Measurements from ENCODE around the gene LRFN4. TPM values are rescaled to one million over a fixed set of nuclear protein-coding genes. Genes with fewer than 3 reads are reported as not detected.
A peak's percentile ranks its signal among the peaks of the same experiment; 100 is the strongest.

LRFN4 gene
- total and polyA plus RNA-seq, 2 of the 8 experiments (the other 6 are each of a cell fraction or from before 2014, with no cell fraction given): 49.8 to 64.3 TPM

GRCh38 chr11:66868082-66868725, 11.3 kb downstream of the LRFN4 start:
- no peak overlapping the region for H4K5ac ChIP-seq (ENCODE audit: insufficient read length, low read depth, low read length)
- H3K9me3 ChIP-seq (ENCODE audit: insufficient read depth in 2 of 2, low read depth in 1 of 2, low read length in 1 of 2): no peaks in the 10 kb centered on the region
- H3K23ac ChIP-seq (ENCODE audit: insufficient read length): no peak overlapping the region
- H2BK20ac ChIP-seq (ENCODE audit: low read length): no peak overlapping the region
- peaks cover 0 to 12% (median 2%) of the 10 kb centered on the region in 4 experiments; a peak in 5 of 7 replicates for H3K4me1 ChIP-seq (replicated peaks in 1 of 4; ENCODE audit: control insufficient read depth in 3 of 4, insufficient read depth in 4 of 4, low read length in 3 of 4)
- no peak overlapping the region for H3K4me2 ChIP-seq (ENCODE audit: insufficient read depth in 1 of 2, low read depth in 2 of 2, low read length in 2 of 2)
- H3K36me3 ChIP-seq (ENCODE audit: control insufficient read depth in 2 of 4, insufficient read depth in 4 of 4, low read length in 3 of 4): peaks cover 0 to 2% (median 0%) of the 10 kb centered on the region in 4 experiments; a peak in 1 of 8 replicates
- DNase-seq (ENCODE audit: low read depth in 1 of 2, low spot score in 2 of 2): no peak
- H2AFZ ChIP-seq (ENCODE audit: low read length): no peak overlapping the region
- H4K20me1 ChIP-seq (replicated peaks in 1 of 2; ENCODE audit: control insufficient read depth in 1 of 2, insufficient read depth in 2 of 2, low read length in 2 of 2): peaks cover 0 to 2% of the 10 kb centered on the region in 2 experiments
- no peak overlapping the region for H3K27ac ChIP-seq (ENCODE audit: low read depth, low read length)
- H3K4ac ChIP-seq (replicated peaks; ENCODE audit: insufficient read length, low read depth, low read length): no peak overlapping the region
- H2AK5ac ChIP-seq (ENCODE audit: low read depth, low read length): no peak overlapping the region
- no peaks in the 10 kb centered on the region for H3K79me2 ChIP-seq (ENCODE audit: control insufficient read depth in 1 of 2, insufficient read depth in 2 of 2, low read length in 2 of 2)
- TF ChIP-seq POLR2A (IDR thresholded peaks at IDR 0.05; ENCODE audit: control extremely low read depth in 1 of 2, low read depth in 2 of 2, low read length in 2 of 2) (peak in 1 of 2 experiments; percentile 42; a peak in 1 of 3 replicates), SP1 (IDR thresholded peaks at IDR 0.05; ENCODE audit: low read depth, low read length) (no peak)
- no peaks in the 10 kb centered on the region for H3K79me1 ChIP-seq (ENCODE audit: low read depth, low read length)
- no peaks in the 10 kb centered on the region for H3K27me3 ChIP-seq (replicated peaks in 1 of 4; ENCODE audit: control insufficient read depth in 3 of 4, extremely low read depth in 1 of 4, insufficient read depth in 3 of 4, low read length in 3 of 4)
- no peak overlapping the region for H3K4me3 ChIP-seq (ENCODE audit: extremely low read depth in 1 of 4, insufficient read depth in 2 of 4, low read depth in 3 of 4, low read length in 4 of 4)
- H2BK5ac ChIP-seq (ENCODE audit: low read depth, low read length): no peak overlapping the region
- no peak for FAIRE-seq
- CTCF ChIA-PET (ENCODE audit: partially characterized antibody): interaction anchor here (1.0 to 13.8 kb wide), 11 partner anchors 10 to 182 kb away, joined by 3 to 199 read pairs (median 7); partner anchors contain the start of genes C11orf86 and RCE1
- no peak overlapping the region for H2BK15ac ChIP-seq (ENCODE audit: low read length)
- H4K91ac ChIP-seq (replicated peaks; ENCODE audit: insufficient read length, low read length): no peak overlapping the region
- POLR2A ChIA-PET (ENCODE audit: partially characterized antibody): interaction anchor here (0.7 to 2.4 kb wide), 3 partner anchors 13 to 534 kb away, joined by 3 to 7 read pairs (median 7); partner anchors contain the start of gene RCE1
- no peak overlapping the region for H3K18ac ChIP-seq (ENCODE audit: extremely low read depth, low read length)
- no peak overlapping the region for H2BK120ac ChIP-seq (replicated peaks; ENCODE audit: low read depth, low read length)
- H3K23me2 ChIP-seq (ENCODE audit: low read depth, low read length): no peaks in the 10 kb centered on the region
- no peak overlapping the region for H3K14ac ChIP-seq (ENCODE audit: insufficient read length)
- H3K9ac ChIP-seq (replicated peaks in 1 of 4; ENCODE audit: extremely low read depth in 1 of 4, low read depth in 3 of 4, low read length in 3 of 4): no peak overlapping the region
- H2BK12ac ChIP-seq (ENCODE audit: low read depth, low read length): no peak overlapping the region
- WGBS, 2 experiments (ENCODE audit: extremely low coverage in 1 of 2, insufficient coverage in 1 of 2, insufficient read length in 1 of 2, insufficient replicate concordance in 2 of 2, low coverage in 1 of 2, low lambda C conversion rate in 2 of 2, missing lambda C conversion rate in 1 of 2): 93% methylated on average over 13 of the region's 13 CpGs; no CpG with 5 or more reads in 1 of the 2 experiments
- no peak overlapping the region for H3K56ac ChIP-seq (replicated peaks; ENCODE audit: insufficient read length, low read depth, low read length)
- no peak overlapping the region for H4K8ac ChIP-seq (ENCODE audit: extremely low read depth, insufficient read depth, low read length)

All from H1 (cell line).